HepG2 (cell line): Measurements from ENCODE around the gene U2SURP. TPM values are rescaled to one million over a fixed set of nuclear protein-coding genes. Genes with fewer than 3 reads are reported as not detected.

Experiments used
- CENPT ChIP-seq: sonication (generic); formaldehyde crosslinking; IDR thresholded peaks from 2 replicates; pipeline ENCODE4 v1.8.0; 2022; ENCODE audit warnings: low read depth, mild to moderate bottlenecking, moderate library complexity, missing genetic modification reagents
- HES4 ChIP-seq: sonication (generic); formaldehyde crosslinking; IDR thresholded peaks from 2 replicates; pipeline ENCODE4 v1.9.0; 2021; ENCODE audit warnings: mild to moderate bottlenecking, missing genetic modification reagents, borderline replicate concordance
- HNRNPLL ChIP-seq: fragments of 200-400 bp; formaldehyde crosslinking; IDR thresholded peaks from 2 replicates; pipeline ENCODE4 v1.6.1; 2017; ENCODE audit warnings: mild to moderate bottlenecking, low read depth, low read length; ENCODE audit not compliant: poor library complexity, severe bottlenecking
- JDP2 ChIP-seq: sonication (generic); formaldehyde crosslinking; IDR thresholded peaks from 2 replicates; pipeline ENCODE4 v1.8.1; 2022; ENCODE audit warnings: missing genetic modification reagents, borderline replicate concordance
- KLF9 ChIP-seq: IDR thresholded peaks from 2 replicates; pipeline ENCODE4 v1.6.1; 2016; ENCODE audit warnings: low read depth
- MXD4 ChIP-seq: IDR thresholded peaks from 2 replicates; pipeline ENCODE4 v1.6.1; 2016; ENCODE audit warnings: mild to moderate bottlenecking, missing biosample characterization, missing genetic modification reagents
- NFKB2 ChIP-seq: sonication (generic); formaldehyde crosslinking; IDR thresholded peaks from 2 replicates; pipeline ENCODE4 v1.4.0; 2020; ENCODE audit warnings: missing genetic modification reagents, borderline replicate concordance
- PITX1 ChIP-seq: sonication (generic); formaldehyde crosslinking; IDR thresholded peaks from 2 replicates; pipeline ENCODE4 v1.5.1; 2020; ENCODE audit warnings: mild to moderate bottlenecking, missing genetic modification reagents
- SIX4 ChIP-seq: sonication (generic); formaldehyde crosslinking; IDR thresholded peaks from 2 replicates; pipeline ENCODE4 v1.4.0; 2020; ENCODE audit warnings: missing genetic modification reagents
- TCF7L2 ChIP-seq: IDR thresholded peaks from 2 replicates; pipeline ENCODE4 v1.6.1; 2011; ENCODE audit warnings: mild to moderate bottlenecking, low read depth, low read length, moderate library complexity
- TSC22D2 ChIP-seq: sonication (generic); formaldehyde crosslinking; IDR thresholded peaks from 2 replicates; pipeline ENCODE4 v1.5.1; 2020; ENCODE audit warnings: missing genetic modification reagents, mild to moderate bottlenecking, borderline replicate concordance
- U2AF2 ChIP-seq: fragments of 200-400 bp; formaldehyde crosslinking; IDR thresholded peaks from 2 replicates; pipeline ENCODE4 v1.6.1; 2017; ENCODE audit warnings: low read depth, mild to moderate bottlenecking, low read length
- ZBTB34 ChIP-seq: sonication (generic); formaldehyde crosslinking; IDR thresholded peaks from 2 replicates; pipeline ENCODE4 v1.8.0; 2022; ENCODE audit warnings: mild to moderate bottlenecking, missing genetic modification reagents
- ZHX1 ChIP-seq: sonication (generic); formaldehyde crosslinking; IDR thresholded peaks from 2 replicates; pipeline ENCODE4 v1.8.1; 2022; ENCODE audit warnings: low read depth, mild to moderate bottlenecking, missing genetic modification reagents
- ZNF414 ChIP-seq: sonication (generic); formaldehyde crosslinking; IDR thresholded peaks from 2 replicates; pipeline ENCODE4 v1.5.0; 2020; ENCODE audit warnings: missing genetic modification reagents
- ZNF597 ChIP-seq: sonication (generic); formaldehyde crosslinking; IDR thresholded peaks from 2 replicates; pipeline ENCODE4 v1.5.0; 2020; ENCODE audit warnings: missing genetic modification reagents
- ZNF792 ChIP-seq: IDR thresholded peaks from 2 replicates; pipeline ENCODE4 v1.6.1; 2016
- polyA plus RNA-seq, 8 experiments: library from polyadenylated mRNA; depleted of rRNA in 3 of 8; stranded (reverse) in 7 of 8; unstranded in 1 of 8; fragments of >200 nt; fragmentation: Illumina TruSeq in 4 of 8; extraction: Trizol in 4 of 8; gene quantifications; 2 replicates each; pipeline versions ENCODE4 v1.2.1 to v1.2.3, GENCODE V29; 2011 to 2016; ENCODE audit warnings: low read depth in 4 of 8, missing spikeins in 1 of 8, mixed read lengths in 1 of 8; ENCODE audit not compliant: insufficient read depth in 1 of 8
- total RNA-seq, 5 experiments: library from RNA; depleted of rRNA; stranded (reverse); fragments of >200 nt; fragmentation: Illumina TruSeq; extraction: Trizol; gene quantifications; 2 replicates each; pipeline ENCODE4 v1.2.3, GENCODE V29; 2016; ENCODE audit warnings: low read depth in 1 of 5

The U2SURP gene
- total and polyA plus RNA-seq, 2 of the 13 experiments (the other 11 are each of a cell fraction or from before 2014, with no cell fraction given) = 55.9 to 173 TPM

GRCh38 chr3:143001369-143002082, at the start of gene U2SURP (continued):
- peak; percentile 87 for TF ChIP-seq MXD4
- no peak; the same call in 1 of the 2 replicates for TF ChIP-seq ZNF792 (CRISPR knock-in tag)
- no peak for TF ChIP-seq ZNF597
- TF ChIP-seq ZHX1 (CRISPR knock-in tag) = peak; percentile 96
- no peak for TF ChIP-seq TCF7L2
- no peak for TF ChIP-seq HES4 (CRISPR knock-in tag)
- peak; percentile 75; the same call in 1 of the 2 replicates for TF ChIP-seq NFKB2
- TF ChIP-seq JDP2 (CRISPR knock-in tag) = no peak; the same call in 1 of the 2 replicates
- TF ChIP-seq U2AF2 = no peak
- no peak; the same call in 1 of the 2 replicates for TF ChIP-seq SIX4 (CRISPR knock-in tag)
- TF ChIP-seq TSC22D2 (CRISPR knock-in tag) = peak; percentile 41; the same call in 1 of the 2 replicates
- TF ChIP-seq PITX1 = peak; percentile 63; the same call in 1 of the 2 replicates
- peak; percentile 79 for TF ChIP-seq HNRNPLL
- no peak for TF ChIP-seq CENPT (CRISPR knock-in tag)
- no peak for TF ChIP-seq KLF9 (CRISPR knock-in tag)
- no peak; the same call in 1 of the 2 replicates for TF ChIP-seq ZBTB34 (CRISPR knock-in tag)
- peak; percentile 87; the same call in 1 of the 2 replicates for TF ChIP-seq ZNF414 (CRISPR knock-in tag)
